GM21526 (cell line): ENCODE data around the gene ATG101.

Experiments used
- ATAC-seq: cut with Tn5 transposase; IDR thresholded peaks from one replicate; pipeline ENCODE4 v1.9.1; 2021; ENCODE audit warnings: moderate library complexity; ENCODE audit not compliant: unreplicated experiment, low FRiP score

Gene ATG101

GRCh38 chr12:52041035-52041434 lies 28.7 kb upstream of the ATG101 start:
- ATAC-seq, result no peak

- ATAC-seq, result no peak
Observed at GRCh38 chr12:52041695-52042123, 28.1 kb upstream of the ATG101 start.

- no peak for ATAC-seq
Observed at GRCh38 chr12:52042706-52043385, 26.9 kb upstream of the ATG101 start.

- no peak for ATAC-seq
Observed at GRCh38 chr12:52043386-52044212, 26.2 kb upstream of the ATG101 start.

- ATAC-seq, result no peak
Observed at GRCh38 chr12:52044292-52044983, 25.3 kb upstream of the ATG101 start.

- no peak for ATAC-seq
Observed at GRCh38 chr12:52045794-52046199, 24.0 kb upstream of the ATG101 start.

GRCh38 chr12:52046859-52047258 lies 22.9 kb upstream of the ATG101 start:
- ATAC-seq, result no peak

GRCh38 chr12:52049286-52049685 lies 20.5 kb upstream of the ATG101 start:
- no peak for ATAC-seq

GRCh38 chr12:52049688-52050087 lies 20.1 kb upstream of the ATG101 start:
- ATAC-seq, result no peak

- ATAC-seq, result no peak
Observed at GRCh38 chr12:52050116-52050757, 19.5 kb upstream of the ATG101 start.

GRCh38 chr12:52050758-52051541 lies 18.8 kb upstream of the ATG101 start, which contains the start of gene NR4A1:
Gene NR4A1, plus strand, starts transcription at chr12:52051442. Its CDS starts 2,887 bp downstream, at chr12:52054329.
- peak; percentile 75 for ATAC-seq

GRCh38 chr12:52052468-52053186 lies 17.2 kb upstream of the ATG101 start:
- no peak for ATAC-seq

- no peak for ATAC-seq
Observed at GRCh38 chr12:52053536-52054209, 16.1 kb upstream of the ATG101 start.

- ATAC-seq, result no peak
Observed at GRCh38 chr12:52054231-52054832, 15.4 kb upstream of the ATG101 start.

- no peak for ATAC-seq
Observed at GRCh38 chr12:52054833-52055730, 14.7 kb upstream of the ATG101 start.

GRCh38 chr12:52055731-52056711 lies 13.8 kb upstream of the ATG101 start:
- no peak for ATAC-seq
